ENCODE measurements around the gene CLDND2. TPM values are rescaled to one million over a fixed set of nuclear protein-coding genes. Genes with fewer than 3 reads are reported as not detected.

Gene CLDND2
- total and polyA plus RNA-seq, 10 of the 15 experiments (the other 5 are each of a cell fraction or from before 2014, with no cell fraction given): 0.24 to 7.1 (median 1.8) TPM; not detected in 1

- TF ChIP-seq ZBTB40 (IDR thresholded peaks at IDR 0.05; ENCODE audit: borderline replicate concordance): no peak; the same call in 1 of the 2 replicates
- no peak for TF ChIP-seq SIX5 (IDR thresholded peaks at IDR 0.05; ENCODE audit: low read depth, low read length, severe bottlenecking)
- TF ChIP-seq NKRF (conservative IDR thresholded peaks at IDR 0.05): peak; percentile 73
- TF ChIP-seq CREB1 (IDR thresholded peaks at IDR 0.05; ENCODE audit: low read depth): peak; percentile 64; the same call in 1 of the 2 replicates
- TF ChIP-seq ATF7 (IDR thresholded peaks at IDR 0.05; ENCODE audit: low read depth): 0 out of 2 replicates have a peak, but pooled peaks have one; percentile 16
- TF ChIP-seq NFYB (IDR thresholded peaks at IDR 0.05; ENCODE audit: insufficient read depth, low read depth, low read length): peak; percentile 65; the same call in 1 of the 2 replicates
- no peak for TF ChIP-seq MTA2 (IDR thresholded peaks at IDR 0.05; ENCODE audit: low read depth)
- no peak for TF ChIP-seq EP300 (IDR thresholded peaks at IDR 0.05; ENCODE audit: borderline replicate concordance in 1 of 2, control insufficient read depth in 1 of 2, low read depth in 2 of 2, low read length in 2 of 2)
- TF ChIP-seq ASH2L (IDR thresholded peaks at IDR 0.05; ENCODE audit: borderline replicate concordance, low read depth): no peak
- TF ChIP-seq FOXK2 (IDR thresholded peaks at IDR 0.05): no peak
- peak; percentile 64 for TF ChIP-seq LARP7 (IDR thresholded peaks at IDR 0.05)
- peak; percentile 7 for TF ChIP-seq MYC (IDR thresholded peaks at IDR 0.05; ENCODE audit: insufficient read depth, insufficient read length, insufficient replicate concordance, low read length, severe bottlenecking)
- peak; percentile 20; the same call in 1 of the 2 replicates for TF ChIP-seq MAX (IDR thresholded peaks at IDR 0.05; ENCODE audit: low read depth, low read length)
- no peak for TF ChIP-seq ZBTB11 (CRISPR knock-in tag; IDR thresholded peaks at IDR 0.05)
- TF ChIP-seq SREBF1 (IDR thresholded peaks at IDR 0.05; ENCODE audit: low read length): no peak
- TF ChIP-seq RELB (IDR thresholded peaks at IDR 0.05; ENCODE audit: low read depth): no peak
- TF ChIP-seq IKZF2 (IDR thresholded peaks at IDR 0.05): peak; percentile 62 to 73
Observed at GRCh38 chr19:51367565-51368365, 1.0 kb downstream of the CLDND2 start (continued).
